ENCODE data around the gene ZFYVE19. TPM values are rescaled to one million over a fixed set of nuclear protein-coding genes. Genes with fewer than 3 reads are reported as not detected.
A peak's percentile ranks its signal among the peaks of the same experiment; 100 is the strongest.

The ZFYVE19 gene, protein sequence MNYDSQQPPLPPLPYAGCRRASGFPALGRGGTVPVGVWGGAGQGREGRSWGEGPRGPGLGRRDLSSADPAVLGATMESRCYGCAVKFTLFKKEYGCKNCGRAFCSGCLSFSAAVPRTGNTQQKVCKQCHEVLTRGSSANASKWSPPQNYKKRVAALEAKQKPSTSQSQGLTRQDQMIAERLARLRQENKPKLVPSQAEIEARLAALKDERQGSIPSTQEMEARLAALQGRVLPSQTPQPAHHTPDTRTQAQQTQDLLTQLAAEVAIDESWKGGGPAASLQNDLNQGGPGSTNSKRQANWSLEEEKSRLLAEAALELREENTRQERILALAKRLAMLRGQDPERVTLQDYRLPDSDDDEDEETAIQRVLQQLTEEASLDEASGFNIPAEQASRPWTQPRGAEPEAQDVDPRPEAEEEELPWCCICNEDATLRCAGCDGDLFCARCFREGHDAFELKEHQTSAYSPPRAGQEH
- 10 to 100 TPM; 16.5 to 33.4 (median 28.9) TPM for total RNA-seq

DNA sequence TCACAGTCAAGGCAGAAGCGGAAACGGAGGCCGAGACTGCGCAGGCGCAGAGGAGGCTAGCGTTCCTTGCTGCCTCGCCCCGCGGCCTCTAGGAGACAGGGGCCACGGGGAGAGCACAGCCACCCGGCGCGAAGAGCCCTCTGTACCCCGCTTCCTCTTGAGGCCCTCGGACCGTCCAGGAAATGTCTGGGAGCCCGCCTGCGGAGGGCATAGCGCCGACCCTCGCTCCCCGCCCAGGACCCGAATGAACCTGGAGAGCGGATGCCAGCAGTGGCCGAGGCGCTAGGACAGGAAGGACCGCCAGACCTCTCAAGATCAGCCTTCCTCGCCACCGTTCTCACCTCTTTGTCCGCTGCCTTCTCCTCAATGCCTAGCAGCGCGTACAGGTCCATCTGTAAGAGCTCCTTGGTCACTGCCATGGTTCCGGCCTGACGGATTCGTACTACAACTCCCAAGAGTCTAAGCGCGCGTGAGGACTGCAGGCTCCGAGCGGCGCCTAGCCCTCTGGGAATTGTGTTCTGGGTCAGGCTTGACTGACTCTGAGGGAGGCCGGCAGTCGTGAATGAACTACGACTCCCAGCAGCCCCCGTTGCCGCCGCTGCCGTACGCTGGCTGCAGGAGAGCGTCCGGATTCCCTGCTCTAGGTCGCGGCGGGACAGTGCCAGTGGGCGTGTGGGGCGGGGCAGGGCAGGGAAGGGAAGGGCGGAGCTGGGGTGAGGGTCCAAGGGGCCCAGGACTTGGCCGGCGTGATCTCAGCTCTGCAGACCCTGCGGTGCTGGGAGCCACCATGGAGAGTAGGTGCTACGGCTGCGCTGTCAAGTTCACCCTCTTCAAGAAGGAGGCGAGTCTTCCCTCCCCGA is at the start of gene ZFYVE19, which contains the start of gene DNAJC17:
TSS of gene ZFYVE19 (plus strand) at position 62 of the 860 bp plus-strand sequence. CDS start at position 563, 501 bp downstream.
TSS of gene DNAJC17 (minus strand) at position 446 of the 860 bp plus-strand sequence. CDS start at position 419, 27 bp downstream.
- Histone ChIP-seq H3K9me3 (no peaks in the 10 kb centered on the region), H3K36me3 (peaks cover 0 to 39% (median 6%) of the 10 kb centered on the region in 3 donors), H3K4me3 (peak within 1 kb of the TSS; percentile 81 to 98 (median 88)), H3K4me1 (peaks cover 22 to 60% (median 24%) of the 10 kb centered on the region in 3 donors), H3K27me3 (no peaks in the 10 kb centered on the region), H3K27ac (peak within 1 kb of the TSS; percentile 94 to 99 (median 96))
- 0% methylated on average over 18 to 25 of the region's 64 CpGs for WGBS, 2 donors
- peak in 2 of 4 donors; percentile 31 to 35 for TF ChIP-seq POLR2A (IDR thresholded peaks at IDR 0.05)
- TF ChIP-seq, protein P1, sequence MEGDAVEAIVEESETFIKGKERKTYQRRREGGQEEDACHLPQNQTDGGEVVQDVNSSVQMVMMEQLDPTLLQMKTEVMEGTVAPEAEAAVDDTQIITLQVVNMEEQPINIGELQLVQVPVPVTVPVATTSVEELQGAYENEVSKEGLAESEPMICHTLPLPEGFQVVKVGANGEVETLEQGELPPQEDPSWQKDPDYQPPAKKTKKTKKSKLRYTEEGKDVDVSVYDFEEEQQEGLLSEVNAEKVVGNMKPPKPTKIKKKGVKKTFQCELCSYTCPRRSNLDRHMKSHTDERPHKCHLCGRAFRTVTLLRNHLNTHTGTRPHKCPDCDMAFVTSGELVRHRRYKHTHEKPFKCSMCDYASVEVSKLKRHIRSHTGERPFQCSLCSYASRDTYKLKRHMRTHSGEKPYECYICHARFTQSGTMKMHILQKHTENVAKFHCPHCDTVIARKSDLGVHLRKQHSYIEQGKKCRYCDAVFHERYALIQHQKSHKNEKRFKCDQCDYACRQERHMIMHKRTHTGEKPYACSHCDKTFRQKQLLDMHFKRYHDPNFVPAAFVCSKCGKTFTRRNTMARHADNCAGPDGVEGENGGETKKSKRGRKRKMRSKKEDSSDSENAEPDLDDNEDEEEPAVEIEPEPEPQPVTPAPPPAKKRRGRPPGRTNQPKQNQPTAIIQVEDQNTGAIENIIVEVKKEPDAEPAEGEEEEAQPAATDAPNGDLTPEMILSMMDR (IDR thresholded peaks at IDR 0.05): peak in 3 of 6 experiments; percentile 18 to 34 (median 20)
- intact Hi-C loops (cut with DNase I): no loop called here
- DNase-seq: peak; percentile 85

DNA sequence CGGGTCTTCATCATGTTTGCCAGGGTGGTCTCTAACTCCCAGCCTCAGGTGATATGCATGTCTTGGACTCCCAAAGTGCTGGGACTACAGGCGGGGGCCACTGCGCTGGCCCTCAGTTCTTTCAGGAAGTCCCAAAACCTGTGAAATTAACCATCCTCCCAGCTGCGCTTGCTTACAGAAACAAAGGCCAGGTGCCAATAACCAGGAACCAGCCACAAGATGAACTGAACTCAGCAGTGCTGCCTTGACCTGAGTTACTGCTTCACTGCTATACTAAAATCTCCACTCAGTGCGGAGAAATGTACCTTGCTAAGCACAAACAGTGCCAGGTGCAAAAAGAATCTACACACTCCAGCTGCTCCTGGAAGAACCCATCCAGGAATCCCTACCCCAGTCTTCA is 46.9 kb upstream of the ZFYVE19 start:
- Histone ChIP-seq H3K4me1 (peaks cover 19 to 33% (median 23%) of the 10 kb centered on the region in 3 donors), H3K4me3 (no peak overlapping the region), H3K9me3 (no peaks in the 10 kb centered on the region), H3K27me3 (no peaks in the 10 kb centered on the region), H3K27ac (no peak overlapping the region), H3K36me3 (no peaks in the 10 kb centered on the region)
- intact Hi-C loops (cut with DNase I): no loop called here
- TF ChIP-seq, protein P1 (IDR thresholded peaks at IDR 0.05): no peak
- no peak for TF ChIP-seq POLR2A (IDR thresholded peaks at IDR 0.05)
- DNase-seq: no peak
- WGBS, 2 donors: 81 to 91% methylated on average over 2 to 5 of the region's 5 CpGs

DNA sequence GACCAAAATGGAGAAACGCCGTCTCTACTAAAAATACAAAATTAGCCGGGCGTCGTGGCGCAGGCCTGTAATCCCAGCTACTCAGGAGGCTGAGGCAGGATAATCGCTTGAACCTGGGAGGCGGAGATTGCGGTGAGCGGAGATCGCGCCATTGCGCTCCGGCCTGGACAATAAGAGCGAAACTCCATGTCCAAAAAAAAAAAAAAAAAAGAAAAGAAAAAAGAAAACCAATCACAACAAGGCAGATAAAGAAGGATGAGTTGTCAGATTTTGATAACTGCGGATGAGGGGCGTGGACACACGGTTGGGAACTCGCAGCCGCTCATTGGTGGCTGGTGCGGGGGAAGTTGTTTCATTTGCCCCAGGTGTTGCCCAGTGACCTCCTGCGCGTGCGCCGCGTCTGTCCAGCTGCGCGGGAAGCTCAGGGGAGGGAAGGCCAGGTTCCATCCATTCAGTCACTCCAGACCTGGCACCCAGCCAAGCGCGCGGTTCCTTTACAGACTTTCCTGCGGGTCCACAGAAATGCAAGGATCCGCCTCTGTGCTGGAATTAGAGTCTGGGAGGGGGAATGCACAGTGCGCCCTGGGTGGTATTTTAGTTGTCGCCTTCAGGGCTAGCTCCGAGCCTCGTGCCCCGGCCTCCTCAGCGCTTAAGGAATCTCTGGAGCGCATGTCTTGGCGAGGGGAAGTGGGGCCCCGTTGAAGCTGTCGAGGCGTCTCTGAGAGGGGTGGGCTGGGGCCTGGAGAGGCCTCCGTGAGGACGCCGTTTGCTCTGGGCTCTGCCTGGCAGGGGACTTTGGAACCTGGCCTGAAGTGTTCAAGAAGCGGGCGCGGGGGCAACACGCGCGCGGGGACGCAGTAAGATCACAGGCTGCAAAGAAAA is 43.7 kb upstream of the ZFYVE19 start:
- Histone ChIP-seq H3K9me3 (no peaks in the 10 kb centered on the region), H3K36me3 (peaks cover 4 to 14% (median 8%) of the 10 kb centered on the region in 3 donors), H3K27ac (peak overlapping the region; percentile 86 to 96 (median 90)), H3K4me1 (peaks cover 49 to 58% (median 54%) of the 10 kb centered on the region in 3 donors), H3K4me3 (peak overlapping the region; percentile 35 to 84 (median 52)), H3K27me3 (no peaks in the 10 kb centered on the region)
- 34 to 40% methylated on average over 19 to 35 of the region's 55 CpGs for WGBS, 2 donors
- no peak for TF ChIP-seq POLR2A (IDR thresholded peaks at IDR 0.05)
- TF ChIP-seq, protein P1 (IDR thresholded peaks at IDR 0.05): no peak
- intact Hi-C loops (cut with DNase I): no loop called here
- no peak for DNase-seq

DNA sequence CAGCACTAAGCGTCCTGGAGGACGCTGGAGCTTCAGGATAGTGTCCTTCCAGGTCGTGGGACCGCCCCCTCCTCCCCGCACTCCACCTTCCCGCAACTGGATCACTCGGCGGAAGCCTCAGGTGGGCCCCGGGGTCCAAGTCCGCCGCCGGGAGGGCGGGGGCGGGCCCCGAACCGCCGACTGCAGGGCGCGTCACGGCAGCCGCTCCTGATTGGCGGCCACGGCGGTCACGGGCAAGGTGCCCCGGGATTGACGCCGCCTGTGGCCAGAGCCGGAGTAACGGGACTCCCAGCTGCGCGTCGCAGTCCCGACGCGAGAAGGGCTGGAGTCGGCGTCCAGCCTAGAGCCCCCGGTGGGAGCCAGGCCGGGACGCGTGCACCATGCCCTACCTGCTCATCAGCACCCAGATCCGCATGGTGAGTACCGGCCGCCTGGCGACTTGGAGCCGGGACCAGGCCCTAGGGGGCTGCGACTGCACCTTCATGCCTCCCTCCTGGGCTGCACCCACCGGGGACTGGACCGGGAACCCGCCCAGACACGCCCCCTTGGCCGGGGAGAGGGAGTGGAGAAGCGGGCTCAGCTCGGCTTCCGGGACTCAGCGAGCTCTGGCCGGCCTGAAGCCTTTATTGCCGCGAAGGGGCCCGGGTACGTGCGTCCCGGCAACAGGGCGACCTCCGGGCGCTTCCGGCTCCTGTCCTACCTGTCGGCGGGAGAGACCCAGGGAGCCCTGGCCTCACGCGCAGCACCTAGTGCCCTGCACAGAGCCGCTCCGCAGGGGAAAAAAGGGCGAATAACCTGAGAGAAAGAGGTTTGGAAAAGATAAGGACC is 42.9 kb upstream of the ZFYVE19 start, which contains the start of gene GCHFR:
TSS of gene GCHFR (plus strand) at position 268 of the 828 bp plus-strand sequence. CDS start at position 381, 113 bp downstream.
- no peaks in the 10 kb centered on the region for H3K9me3 ChIP-seq
- no peak for DNase-seq
- TF ChIP-seq, protein P1 (IDR thresholded peaks at IDR 0.05): peak in 4 of 6 experiments; percentile 14 to 45 (median 35)
- peak in 2 of 4 donors; percentile 37 to 73 for TF ChIP-seq POLR2A (IDR thresholded peaks at IDR 0.05)
- peak within 1 kb of the TSS; percentile 35 to 84 (median 52) for H3K4me3 ChIP-seq
- peaks cover 4 to 16% (median 8%) of the 10 kb centered on the region in 3 donors for H3K36me3 ChIP-seq
- H3K4me1 ChIP-seq: peaks cover 58 to 66% (median 62%) of the 10 kb centered on the region in 3 donors
- H3K27me3 ChIP-seq: no peaks in the 10 kb centered on the region
- intact Hi-C loops (cut with DNase I): no loop called here
- peak within 1 kb of the TSS; percentile 86 to 96 (median 90) for H3K27ac ChIP-seq
- 0 to 5% methylated on average over 3 to 10 of the region's 75 CpGs for WGBS, 2 donors
